NK-92 (cell line): ENCODE measurements around the gene NDUFC2.
"Not testable (repeated sequence)": the region's sequence is repeated elsewhere in the genome, so short reads cannot be mapped to it uniquely, and the experiment has no call there.

Source experiments
- DNase-seq: peaks from one replicate; lab custom pipeline; 2025; ENCODE audit not compliant: unreplicated experiment; lab: John Stamatoyannopoulos, UW

The NDUFC2 gene

DNA sequence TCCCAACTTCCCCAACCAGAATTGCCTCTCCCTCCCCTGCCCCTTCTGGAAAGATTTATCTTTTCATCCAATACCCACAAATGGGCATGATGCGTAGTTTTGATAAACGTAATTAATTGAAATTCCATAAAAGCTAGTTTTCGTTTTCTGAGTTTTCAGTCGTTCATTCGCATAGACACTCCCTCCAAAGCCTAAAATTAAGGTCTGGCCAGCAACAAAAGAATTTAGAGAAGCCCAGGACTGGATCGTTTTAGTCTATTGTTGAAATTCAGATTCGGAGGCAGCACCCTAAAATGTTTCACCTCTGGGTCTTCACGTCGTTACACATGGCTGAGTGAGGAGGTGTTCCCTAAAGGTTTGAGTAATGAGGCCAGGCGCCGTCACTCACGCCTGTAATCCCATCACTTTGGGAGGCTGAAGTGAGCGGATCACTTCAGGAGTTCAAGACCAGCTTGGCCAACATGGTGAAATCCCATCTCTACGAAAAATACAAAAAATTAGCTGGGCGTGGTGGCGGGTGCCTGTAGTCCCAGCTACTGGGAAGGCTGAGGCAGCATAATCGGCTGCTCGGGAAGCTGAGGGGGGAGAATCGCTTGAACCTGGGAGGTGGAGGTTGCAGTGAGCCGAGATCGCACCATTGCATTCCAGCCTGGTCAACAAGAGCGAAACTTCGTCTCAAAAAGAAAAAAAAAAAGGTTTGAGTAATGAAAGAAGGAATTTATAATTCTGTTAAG is 589 bp upstream of the NDUFC2 start:
- DNase-seq: no peak

DNA sequence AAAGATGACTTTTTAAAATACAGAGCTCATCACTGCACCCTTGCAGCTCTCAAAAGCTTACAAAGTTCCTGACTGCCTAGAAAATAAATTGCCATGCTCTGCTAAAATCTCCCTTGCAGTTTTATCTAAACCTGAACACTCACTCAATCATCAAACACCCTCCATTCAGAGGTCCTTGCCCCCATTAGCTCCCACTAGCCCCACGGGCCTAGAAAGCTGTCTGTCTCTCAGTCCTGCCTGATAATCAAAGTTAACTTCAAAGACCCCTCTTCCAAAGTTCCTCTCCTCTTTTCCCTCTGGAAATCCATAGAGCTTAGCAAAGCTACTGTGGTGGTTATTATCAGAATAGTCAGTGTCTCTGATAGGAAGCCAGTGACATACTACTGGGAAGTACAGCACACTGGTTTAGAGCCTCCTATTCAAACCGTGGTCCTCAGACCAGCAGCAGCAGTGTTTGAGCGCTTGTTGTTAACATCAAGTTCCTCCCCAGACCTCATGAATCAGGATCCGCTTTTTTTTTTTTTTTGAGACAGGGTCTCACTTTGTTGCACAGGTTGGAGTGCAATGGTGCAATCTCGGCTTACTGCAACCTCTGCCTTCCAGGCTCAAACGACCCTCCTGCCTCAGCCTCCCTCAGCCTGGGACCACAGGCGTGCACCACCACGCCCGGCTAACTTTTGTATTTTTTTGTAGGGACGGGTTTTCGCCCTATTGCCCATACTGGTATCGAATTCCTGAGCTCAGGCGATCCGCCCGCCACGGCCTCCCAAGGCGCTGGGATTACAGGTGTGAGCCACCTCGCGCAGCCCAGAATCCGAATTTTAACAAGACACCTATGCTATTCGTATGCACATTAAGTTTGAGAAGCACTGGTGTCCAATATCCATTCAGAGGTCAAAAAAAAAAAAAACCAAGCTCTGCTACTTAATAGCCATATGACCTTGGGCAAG is 1.2 kb downstream of the NDUFC2 start:
- DNase-seq: no peak

DNA sequence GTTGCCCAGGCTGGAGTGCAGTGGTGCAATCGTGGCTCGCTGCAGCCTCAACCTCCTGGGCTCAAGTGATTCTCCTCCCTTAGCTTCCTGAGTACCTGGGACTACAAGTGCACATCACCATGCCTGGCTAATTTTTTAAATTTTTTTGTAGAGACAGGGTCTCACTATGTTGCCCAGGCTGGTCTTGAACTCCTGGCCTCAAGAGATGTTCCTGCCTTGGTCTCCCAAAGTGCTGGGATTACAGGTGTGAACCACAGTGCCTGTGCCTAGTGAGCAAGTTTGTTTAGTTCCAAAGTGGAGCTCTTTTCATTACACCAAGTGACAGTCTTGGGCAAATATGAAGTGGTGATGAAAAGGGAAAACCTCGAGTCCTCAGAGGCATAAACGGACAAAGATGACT is 2.1 kb downstream of the NDUFC2 start:
- not testable (repeated sequence) for DNase-seq

DNA sequence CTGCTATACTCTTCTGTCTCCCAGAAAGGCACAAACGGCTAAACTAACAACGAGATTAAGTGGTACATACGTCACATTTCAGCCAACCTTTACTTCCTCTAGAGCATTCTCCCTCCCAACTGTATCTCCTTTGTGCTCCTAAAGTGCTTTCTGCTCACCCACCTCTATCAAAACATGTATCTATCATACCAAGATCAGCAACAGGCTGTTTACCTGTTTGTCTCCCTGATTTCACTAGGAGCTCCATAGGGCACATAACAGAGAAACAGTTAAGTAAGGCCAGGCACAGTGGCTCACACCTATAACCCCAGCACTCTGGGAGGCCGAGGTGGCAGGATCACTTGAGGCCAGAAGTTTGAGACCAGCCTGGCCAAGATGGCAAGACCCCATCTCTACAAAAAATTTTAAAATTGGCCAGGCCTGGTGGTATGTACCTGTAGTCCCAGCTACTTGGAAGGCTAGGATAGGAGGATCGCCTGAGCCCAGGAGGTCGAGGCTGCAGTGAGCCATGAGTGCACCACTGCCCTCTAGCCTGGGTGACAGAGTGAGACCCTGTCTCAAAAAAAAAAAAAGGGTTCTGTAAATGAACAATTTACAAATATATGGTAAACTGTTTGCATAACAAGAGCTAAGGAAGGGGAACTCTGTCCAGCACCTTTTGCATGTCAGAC is 2.8 kb downstream of the NDUFC2 start:
- no peak for DNase-seq

DNA sequence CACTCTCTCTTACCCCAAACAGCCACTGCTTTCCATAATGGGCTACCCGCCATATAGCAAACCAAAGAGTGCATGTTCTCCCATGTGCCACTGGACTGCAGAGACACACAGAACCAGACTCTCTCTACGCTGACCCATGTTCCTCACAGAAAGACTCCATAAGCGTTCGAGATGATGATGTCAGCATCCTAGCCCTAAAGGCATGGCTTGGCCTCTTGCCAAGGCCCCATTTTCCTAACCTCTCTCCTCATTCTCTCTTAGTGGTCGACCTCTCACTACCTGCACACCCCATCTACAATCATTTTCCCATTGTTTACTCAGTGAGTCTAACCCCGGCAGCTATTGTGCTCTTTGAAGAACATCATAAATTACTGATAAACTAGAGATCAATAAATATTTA is 4.9 kb downstream of the NDUFC2 start:
- no peak for DNase-seq

DNA sequence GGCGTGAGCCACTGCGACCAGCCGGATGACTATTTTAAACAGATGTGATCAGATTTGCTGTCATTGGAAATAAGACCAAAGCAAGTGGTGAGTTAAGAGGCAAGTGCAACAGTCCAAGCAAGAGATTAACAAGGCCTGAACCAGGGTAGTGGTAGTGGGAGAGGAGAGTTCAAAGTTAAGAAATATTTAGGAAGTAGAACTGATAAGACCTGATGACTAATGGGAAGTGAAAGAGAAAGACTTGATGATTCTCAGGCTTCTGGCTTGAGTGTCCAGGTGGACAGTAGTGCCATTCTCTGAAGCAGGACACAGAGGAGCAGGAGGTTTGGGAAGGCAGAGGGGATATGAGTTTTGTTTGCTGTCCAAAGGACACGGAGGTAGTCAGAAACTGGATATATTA is 7.2 kb downstream of the NDUFC2 start:
- DNase-seq: no peak

DNA sequence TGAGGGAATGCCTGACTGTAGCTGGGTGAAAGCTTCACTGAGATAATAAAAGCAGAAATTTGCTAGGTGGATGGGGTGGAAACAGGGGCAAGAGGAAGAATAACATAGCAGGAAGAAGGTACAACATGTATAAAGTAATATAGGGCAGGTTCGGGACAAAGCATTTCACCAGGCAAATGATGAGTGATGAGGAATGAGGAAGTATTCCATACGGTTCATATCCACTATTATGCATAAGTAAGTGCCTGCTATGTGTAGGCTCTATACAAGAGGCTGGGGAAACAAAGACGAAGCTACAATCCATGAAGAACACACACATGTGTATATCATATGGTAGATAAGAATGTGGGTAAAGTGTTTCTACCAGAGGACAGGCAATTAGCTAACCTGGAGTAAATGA is 7.9 kb downstream of the NDUFC2 start:
- no peak for DNase-seq

DNA sequence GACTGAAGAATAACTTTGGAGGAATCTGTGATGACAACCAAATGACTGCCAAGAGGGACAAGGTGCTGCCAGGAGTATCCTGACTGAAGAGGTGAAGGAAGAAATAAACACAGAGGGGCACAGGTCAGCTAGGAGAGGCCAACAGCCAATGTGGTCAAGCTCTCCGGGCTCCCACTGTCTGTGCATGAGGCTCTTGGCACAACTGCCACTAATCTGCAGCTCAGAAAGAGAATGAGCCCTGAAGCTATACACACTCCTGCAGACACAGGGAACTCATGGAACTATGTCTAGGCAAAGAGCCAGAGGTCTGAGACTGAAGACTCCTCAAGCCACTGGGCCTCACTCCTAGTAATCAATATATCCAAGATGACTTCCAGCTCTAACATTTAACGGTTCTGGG is 9.0 kb downstream of the NDUFC2 start:
- no peak for DNase-seq

DNA sequence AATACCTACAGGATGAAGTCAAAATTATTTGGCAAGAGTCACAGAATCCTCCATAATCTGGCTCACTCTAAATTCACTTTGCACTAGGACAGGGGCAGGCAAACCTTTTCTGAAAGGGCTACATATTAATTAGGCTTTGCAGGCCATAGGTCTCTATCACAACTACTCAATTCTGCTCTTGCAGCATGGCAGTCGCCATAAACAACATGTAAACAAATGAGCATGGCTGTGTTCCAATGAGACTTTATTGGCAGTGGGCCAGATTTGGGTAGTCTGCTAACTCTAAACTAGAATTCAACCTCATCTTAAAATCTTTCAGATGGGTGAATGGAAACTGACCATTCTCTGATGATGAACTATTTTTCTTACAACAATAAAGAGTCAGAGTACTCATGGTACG is 10.2 kb downstream of the NDUFC2 start:
- DNase-seq: no peak

DNA sequence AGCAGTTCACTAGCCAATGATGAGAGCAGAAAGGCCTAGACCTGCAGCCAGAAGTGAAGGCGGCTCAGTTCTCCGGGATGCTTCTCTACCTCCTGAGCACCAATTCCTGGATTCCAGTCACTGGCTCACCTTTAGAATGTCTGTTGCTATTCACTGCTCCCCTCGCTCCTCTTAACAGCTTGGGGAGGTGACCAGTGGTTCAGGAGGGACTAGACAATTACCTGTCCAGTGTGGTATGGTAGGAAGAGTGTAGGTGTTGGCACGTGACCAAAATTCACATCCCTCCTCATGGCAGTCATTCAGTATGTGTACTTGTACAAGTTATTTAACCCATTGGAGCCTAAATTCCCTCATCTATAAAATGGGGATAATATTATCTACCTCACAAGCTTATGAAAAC is 12.0 kb downstream of the NDUFC2 start:
- DNase-seq: no peak

DNA sequence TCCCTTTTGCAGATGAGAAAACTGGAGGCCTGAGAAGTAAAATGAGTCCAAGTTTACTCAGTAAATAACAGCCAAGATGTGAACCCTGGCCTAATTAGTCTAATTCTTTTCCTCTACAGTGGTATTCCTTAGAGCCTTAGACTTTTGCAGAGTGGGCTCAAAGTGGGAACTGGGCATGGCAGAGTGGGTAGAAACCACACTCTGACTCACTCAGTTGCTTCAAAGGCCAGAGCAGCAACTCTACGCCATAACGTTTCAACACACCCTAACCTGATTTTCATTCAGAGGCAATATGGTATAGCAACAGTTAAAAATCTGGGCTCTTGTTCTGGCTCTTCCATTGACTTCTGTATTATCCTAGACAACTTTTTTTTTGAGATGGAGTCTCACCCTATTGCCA is 13.2 kb downstream of the NDUFC2 start:
- DNase-seq: no peak

DNA sequence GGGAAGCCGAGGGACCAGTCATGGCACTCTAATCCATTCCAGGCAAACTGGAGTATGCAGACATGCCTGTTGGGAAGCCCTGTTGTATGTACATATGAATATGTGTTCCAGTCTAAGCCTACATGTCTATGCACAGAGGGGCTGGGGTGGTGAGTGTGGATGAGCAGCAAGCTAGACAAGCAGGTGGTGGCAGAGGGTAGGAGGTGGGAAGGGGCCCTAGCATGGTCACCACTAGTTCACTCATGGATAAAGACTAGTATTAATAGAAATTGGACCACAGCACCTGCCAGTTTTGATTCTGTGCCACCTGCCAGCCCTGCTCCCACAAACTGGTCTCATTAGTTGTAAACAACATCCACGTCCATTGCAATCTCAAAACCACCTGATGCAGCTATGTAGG is 14.5 kb downstream of the NDUFC2 start:
- DNase-seq: no peak

DNA sequence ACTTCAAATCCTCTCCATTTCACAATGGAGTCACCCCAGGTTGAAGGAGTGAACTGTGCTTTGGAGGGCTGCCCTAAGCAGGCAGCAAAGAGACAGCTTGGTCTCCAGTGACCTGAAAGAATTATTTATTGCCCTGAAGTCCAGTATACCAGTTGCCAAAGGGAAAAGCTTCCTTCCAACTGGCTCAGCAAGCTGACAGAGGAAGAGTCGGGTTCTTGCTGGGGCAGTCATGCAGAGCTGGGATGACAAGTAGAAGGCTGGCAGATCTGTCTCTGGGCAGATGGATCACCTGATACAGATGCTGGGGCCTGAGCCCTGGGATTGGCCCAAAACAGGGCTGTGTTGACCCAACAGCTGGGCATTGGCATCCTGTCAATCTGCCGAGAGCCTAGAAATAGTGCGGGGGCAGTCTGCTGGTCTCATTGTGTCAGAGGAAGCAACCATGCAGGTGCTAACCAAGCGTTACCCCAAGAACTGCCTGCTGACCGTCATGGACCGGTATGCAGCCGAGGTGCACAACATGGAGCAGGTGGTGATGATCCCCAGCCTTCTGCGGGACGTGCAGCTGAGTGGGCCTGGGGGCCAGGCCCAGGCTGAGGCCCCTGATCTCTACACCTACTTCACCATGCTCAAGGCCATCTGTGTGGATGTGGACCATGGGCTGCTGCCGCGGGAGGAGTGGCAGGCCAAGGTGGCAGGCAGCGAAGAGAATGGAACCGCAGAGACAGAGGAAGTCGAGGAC is 16.1 kb downstream of the NDUFC2 start, which contains the start of gene THRSP:
TSS of gene THRSP (plus strand) at position 422 of the 742 bp plus-strand sequence. CDS start at position 443, 21 bp downstream.
- DNase-seq: no peak

DNA sequence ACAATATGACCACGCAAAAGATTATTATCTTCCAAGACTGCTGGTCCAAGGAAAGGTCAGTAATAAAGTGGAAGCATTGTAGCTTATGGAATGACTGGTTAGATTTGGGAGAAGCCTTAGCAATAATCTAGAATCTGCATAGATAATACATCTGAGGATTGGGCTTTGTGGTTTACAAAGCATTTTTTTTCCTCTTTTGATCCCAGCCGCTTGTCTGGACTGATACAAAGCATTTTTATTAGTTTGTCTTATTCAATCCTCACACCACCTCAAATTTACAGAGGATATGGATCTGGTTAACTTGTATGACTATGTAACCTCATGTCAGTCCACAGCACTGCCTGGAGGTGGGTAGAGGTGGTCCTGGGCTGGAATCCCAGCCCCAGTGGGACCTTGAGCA is 17.0 kb downstream of the NDUFC2 start:
- DNase-seq: no peak

DNA sequence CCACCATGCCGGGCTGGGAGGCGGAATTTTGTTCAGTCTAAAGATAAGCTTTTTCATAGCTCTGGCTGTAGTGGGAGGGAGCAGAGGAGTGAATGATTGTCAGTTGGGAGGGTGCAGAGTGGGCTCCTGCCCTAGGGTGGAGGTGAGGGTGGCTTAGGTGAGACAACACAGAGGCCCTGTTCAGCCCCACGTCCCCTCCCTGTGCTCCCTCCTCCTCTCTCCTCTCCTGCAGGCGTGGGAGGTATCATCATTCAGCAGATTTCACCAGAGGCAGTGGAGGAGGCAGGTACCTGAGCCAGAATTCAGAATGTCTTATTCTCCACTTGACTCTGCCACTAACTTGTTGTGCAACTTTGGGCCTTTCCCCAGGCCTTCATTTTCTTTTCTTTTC is 17.7 kb downstream of the NDUFC2 start:
- no peak for DNase-seq

DNA sequence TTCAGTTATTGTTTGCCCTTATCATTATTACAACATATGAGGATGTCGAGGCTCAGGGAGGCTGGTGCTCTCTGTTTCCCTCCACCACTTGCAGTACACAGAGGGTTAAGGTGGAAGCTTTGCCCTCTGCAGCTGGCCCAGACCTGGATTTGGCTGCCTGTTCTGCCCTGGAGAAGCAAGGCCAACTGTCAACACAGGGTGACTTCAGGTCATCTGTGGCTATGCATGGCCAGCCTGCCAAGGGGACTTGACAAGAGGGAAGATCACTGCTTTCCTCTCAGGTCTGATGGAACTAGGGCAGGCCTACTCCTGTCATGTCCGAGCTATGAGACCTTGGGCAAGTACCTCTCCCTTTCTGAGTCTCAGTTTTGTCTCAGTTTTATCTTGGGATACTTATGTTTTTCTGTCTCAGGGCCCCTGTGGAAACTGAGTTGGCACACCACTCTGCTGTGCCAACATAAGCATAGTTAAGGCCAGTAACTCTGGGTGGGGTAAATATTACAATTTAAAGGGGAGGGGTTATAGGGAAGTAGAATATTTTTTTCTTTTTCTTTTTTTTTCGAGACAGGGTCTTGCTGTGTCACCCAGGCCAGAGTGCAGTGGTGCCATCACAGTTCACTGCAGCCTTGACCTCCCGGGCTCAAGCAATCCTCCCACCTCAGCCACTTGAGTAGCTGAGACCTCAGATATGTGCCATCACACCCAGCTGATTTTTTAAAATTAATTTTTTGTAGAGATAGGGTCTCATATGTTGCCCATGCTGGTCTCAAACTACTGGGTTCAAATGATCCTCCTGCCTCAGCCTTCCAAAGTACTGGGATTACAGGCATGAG is 18.4 kb downstream of the NDUFC2 start:
- DNase-seq: no peak

DNA sequence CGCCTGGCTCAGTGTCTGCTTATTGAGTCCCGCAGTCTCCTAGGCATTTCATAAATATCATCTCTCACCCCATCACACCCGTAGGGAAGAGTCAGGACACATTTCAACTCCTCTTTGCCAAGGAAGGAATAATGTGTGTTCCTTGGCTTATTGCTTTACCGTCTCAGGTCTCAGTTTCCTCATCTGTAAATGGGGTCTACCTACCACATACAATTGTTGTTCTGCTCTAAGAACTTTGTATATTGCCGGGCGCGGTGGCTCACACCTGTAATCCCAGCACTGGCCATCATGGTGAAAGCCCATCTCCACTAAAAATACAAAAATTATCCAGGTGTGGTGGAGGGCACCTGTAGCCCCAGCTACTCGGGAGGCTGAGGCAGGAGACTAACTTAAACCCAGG is 19.1 kb downstream of the NDUFC2 start:
- DNase-seq: no peak

DNA sequence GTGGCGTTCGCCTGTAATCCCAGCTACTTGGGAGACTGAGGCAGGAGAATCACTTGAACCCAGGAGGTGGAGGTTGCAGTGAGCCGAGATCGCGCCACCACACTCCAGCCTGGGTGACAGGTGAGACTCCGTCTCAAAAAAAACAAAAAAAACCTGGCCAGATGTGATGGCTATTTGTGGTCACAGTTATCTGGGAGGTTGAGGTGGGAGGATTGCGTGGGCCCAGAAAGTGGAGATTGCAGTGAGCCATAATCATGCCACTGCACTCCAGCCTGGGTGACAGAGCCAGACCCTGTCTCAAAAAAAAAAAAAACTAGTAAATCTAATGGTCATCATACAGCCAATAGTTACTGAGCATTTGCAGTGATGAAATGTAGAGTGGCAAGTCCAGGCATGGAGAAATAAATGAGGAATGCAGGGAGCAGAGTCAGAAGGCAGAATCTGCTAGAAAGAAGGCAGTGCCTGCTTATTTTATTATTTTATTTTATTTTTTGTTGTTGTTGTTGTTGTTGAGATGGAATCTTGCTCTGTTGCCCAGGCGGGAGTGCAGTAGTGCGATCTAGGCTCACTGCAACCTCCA is 19.8 kb downstream of the NDUFC2 start:
- DNase-seq: not testable (repeated sequence)

DNA sequence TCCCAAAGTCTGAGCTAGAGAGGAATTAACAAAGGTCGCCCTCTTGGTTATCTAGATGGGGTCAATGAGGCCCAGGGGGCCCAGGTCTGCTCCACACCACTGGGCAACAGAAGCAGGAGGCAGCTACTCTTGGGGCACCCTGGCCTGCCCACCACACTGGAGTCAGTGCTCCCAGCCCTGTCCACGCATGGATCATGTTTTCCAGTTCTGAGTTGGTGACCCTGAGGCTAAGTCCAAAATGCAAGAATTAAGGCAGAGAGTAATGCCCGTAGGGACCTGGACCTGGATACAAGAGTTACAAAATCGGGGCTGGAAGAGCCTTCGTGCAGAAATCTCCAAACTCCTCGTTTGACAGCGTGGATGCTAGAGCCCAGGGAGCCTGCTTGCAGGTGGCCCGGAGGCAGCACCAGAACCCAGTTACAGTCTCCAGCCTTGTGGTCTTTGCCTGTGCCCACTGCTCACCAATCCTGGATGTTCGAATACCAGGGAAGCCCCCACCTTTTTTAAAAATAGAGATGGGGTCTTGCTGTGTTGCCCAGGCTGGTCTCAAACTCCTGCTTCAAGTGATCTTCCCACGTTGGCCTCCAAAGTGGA is 22.1 kb downstream of the NDUFC2 start:
- DNase-seq: no peak
